ENCODE measurements around the gene RNPS1. TPM values are rescaled to one million over a fixed set of nuclear protein-coding genes. Genes with fewer than 3 reads are reported as not detected.
A peak's percentile ranks its signal among the peaks of the same experiment; 100 is the strongest.
"Not testable (repeated sequence)": the region's sequence is repeated elsewhere in the genome, so short reads cannot be mapped to it uniquely, and the experiment has no call there.

The RNPS1 gene
- total RNA-seq, 1 donor from 2014 or later: 37.2 TPM

GRCh38 chr16:2257726-2258125 is 10.2 kb downstream of the RNPS1 start:
- no peak for DNase-seq (ENCODE audit: low read depth in 2 of 2)

- DNase-seq (ENCODE audit: low read depth in 2 of 2): no peak
Observed at GRCh38 chr16:2256531-2257140, 11.3 kb downstream of the RNPS1 start.

- DNase-seq (ENCODE audit: low read depth in 2 of 2): no peak
Observed at GRCh38 chr16:2253293-2253692, 14.6 kb downstream of the RNPS1 start.

GRCh38 chr16:2252806-2253148 is 15.1 kb downstream of the RNPS1 start:
- DNase-seq (ENCODE audit: low read depth in 2 of 2): no peak

GRCh38 chr16:2251296-2252111 is 16.4 kb downstream of the RNPS1 start, which contains the start of gene ECI1:
ECI1 (minus strand) TSS chr16:2251587; CDS start chr16:2251566, 21 bp downstream.
- DNase-seq (ENCODE audit: low read depth in 2 of 2): peak; percentile 75 to 93

- DNase-seq (ENCODE audit: low read depth in 2 of 2): peak in 1 of 2 donors; percentile 37
Observed at GRCh38 chr16:2250652-2251295, 17.2 kb downstream of the RNPS1 start.

GRCh38 chr16:2246301-2246885 is 21.5 kb downstream of the RNPS1 start:
- DNase-seq (ENCODE audit: low read depth in 2 of 2): no peak

- no peak for DNase-seq (ENCODE audit: low read depth in 2 of 2)
Observed at GRCh38 chr16:2244926-2245795, 22.8 kb downstream of the RNPS1 start.

GRCh38 chr16:2244301-2244700 is 23.6 kb downstream of the RNPS1 start:
- no peak for DNase-seq (ENCODE audit: low read depth in 2 of 2)

GRCh38 chr16:2243781-2244180 is 24.1 kb downstream of the RNPS1 start:
- DNase-seq (ENCODE audit: low read depth in 2 of 2): no peak

GRCh38 chr16:2243031-2243528 is 24.8 kb downstream of the RNPS1 start:
- DNase-seq (ENCODE audit: low read depth in 2 of 2): no peak

GRCh38 chr16:2242598-2242997 is 25.3 kb downstream of the RNPS1 start:
- no peak for DNase-seq (ENCODE audit: low read depth in 2 of 2)

GRCh38 chr16:2240331-2240730 is 27.6 kb downstream of the RNPS1 start:
- not testable (repeated sequence) for DNase-seq (ENCODE audit: low read depth in 2 of 2)

- DNase-seq (ENCODE audit: low read depth in 2 of 2): no peak
Observed at GRCh38 chr16:2238838-2239675, 28.9 kb downstream of the RNPS1 start.

- no peak for DNase-seq (ENCODE audit: low read depth in 2 of 2)
Observed at GRCh38 chr16:2238150-2238837, 29.6 kb downstream of the RNPS1 start.

GRCh38 chr16:2237493-2238149 is 30.3 kb downstream of the RNPS1 start:
- DNase-seq (ENCODE audit: low read depth in 2 of 2): no peak

- no peak for DNase-seq (ENCODE audit: low read depth in 2 of 2)
Observed at GRCh38 chr16:2237102-2237482, 30.8 kb downstream of the RNPS1 start.

GRCh38 chr16:2236337-2237101 is 31.4 kb downstream of the RNPS1 start, which contains the start of gene DNASE1L2:
DNASE1L2 (plus strand) TSS chr16:2236444; CDS start chr16:2236817, 373 bp downstream.
- DNase-seq (ENCODE audit: low read depth in 2 of 2): peak in 1 of 2 donors; percentile 47

Measured in dermis microvascular lymphatic vessel endothelial cell (primary cell).